HG03432 (cell line): ENCODE results near the gene OPN5.

Source experiments
- ATAC-seq: cut with Tn5 transposase; IDR thresholded peaks from one replicate; pipeline ENCODE4 v1.9.1; 2021; ENCODE audit warnings: mild to moderate bottlenecking, moderate library complexity; ENCODE audit not compliant: unreplicated experiment

The OPN5 gene

GRCh38 chr6:47787620-47788497, 6.0 kb downstream of the OPN5 start:
- peak; percentile 90 for ATAC-seq

GRCh38 chr6:47788498-47788884, 6.7 kb downstream of the OPN5 start:
- ATAC-seq, result no peak

GRCh38 chr6:47789553-47789952, 7.7 kb downstream of the OPN5 start:
- no peak for ATAC-seq

- ATAC-seq, result no peak
These were observed 10.4 kb downstream of the OPN5 start for GRCh38 chr6:47792216-47792733.

- no peak for ATAC-seq
These were observed 12.8 kb downstream of the OPN5 start for GRCh38 chr6:47794577-47795135.

- ATAC-seq, result no peak
These were observed 20.2 kb downstream of the OPN5 start for GRCh38 chr6:47801984-47802383.

GRCh38 chr6:47804821-47805220, 23.0 kb downstream of the OPN5 start:
- no peak for ATAC-seq

- no peak for ATAC-seq
These were observed 28.0 kb downstream of the OPN5 start for GRCh38 chr6:47809873-47810272.

GRCh38 chr6:47810885-47811284, 29.1 kb downstream of the OPN5 start:
- ATAC-seq, result no peak

GRCh38 chr6:47811443-47811842, 29.6 kb downstream of the OPN5 start:
- ATAC-seq, result no peak

GRCh38 chr6:47817749-47818148, 35.9 kb downstream of the OPN5 start:
- ATAC-seq, result no peak

GRCh38 chr6:47819461-47819860, 37.6 kb downstream of the OPN5 start:
- no peak for ATAC-seq

GRCh38 chr6:47822856-47823554, 41.2 kb downstream of the OPN5 start:
- ATAC-seq, result no peak

GRCh38 chr6:47832386-47833100, 50.7 kb downstream of the OPN5 start:
- no peak for ATAC-seq

- no peak for ATAC-seq
These were observed 52.4 kb downstream of the OPN5 start for GRCh38 chr6:47834196-47834595.

GRCh38 chr6:47836046-47836445, 54.2 kb downstream of the OPN5 start:
- ATAC-seq, result peak; percentile 66

GRCh38 chr6:47836639-47837038, 54.8 kb downstream of the OPN5 start:
- peak; percentile 88 for ATAC-seq

GRCh38 chr6:47839645-47840044, 57.8 kb downstream of the OPN5 start:
- ATAC-seq, result no peak

GRCh38 chr6:47844881-47845280, 63.0 kb downstream of the OPN5 start:
- ATAC-seq, result no peak

- ATAC-seq, result no peak
These were observed 64.9 kb downstream of the OPN5 start for GRCh38 chr6:47846752-47847151.

- ATAC-seq, result no peak
These were observed 69.3 kb downstream of the OPN5 start for GRCh38 chr6:47851091-47851490.
